Measurements from ENCODE around the gene CCDC33.

The CCDC33 gene

GRCh38 chr15:74380361-74381189 is 144.4 kb downstream of the CCDC33 start:
- DNase-seq (ENCODE audit: low read depth), result no peak

GRCh38 chr15:74381190-74381453 is 145.0 kb downstream of the CCDC33 start:
- DNase-seq (ENCODE audit: low read depth), result no peak

- DNase-seq (ENCODE audit: low read depth), result no peak
These were observed 145.4 kb downstream of the CCDC33 start for GRCh38 chr15:74381481-74381880.

GRCh38 chr15:74382004-74382816 is 146.1 kb downstream of the CCDC33 start:
- DNase-seq (ENCODE audit: low read depth), result peak; percentile 86

- DNase-seq (ENCODE audit: low read depth), result no peak
These were observed 147.2 kb downstream of the CCDC33 start for GRCh38 chr15:74383286-74383685.

GRCh38 chr15:74383695-74384565 is 147.8 kb downstream of the CCDC33 start:
- DNase-seq (ENCODE audit: low read depth), result no peak

- DNase-seq (ENCODE audit: low read depth), result no peak
These were observed 148.4 kb downstream of the CCDC33 start for GRCh38 chr15:74384566-74384880.

GRCh38 chr15:74384881-74385643 is 148.9 kb downstream of the CCDC33 start:
- DNase-seq (ENCODE audit: low read depth), result peak; percentile 55

- no peak for DNase-seq (ENCODE audit: low read depth)
These were observed 149.6 kb downstream of the CCDC33 start for GRCh38 chr15:74385733-74386132.

All from EH (cell line).